Cardiac septum (tissue), 1 donor: ENCODE data around the gene SCNM1. TPM values are rescaled to one million over a fixed set of nuclear protein-coding genes. Genes with fewer than 3 reads are reported as not detected.
A peak's percentile ranks its signal among the peaks of the same experiment; 100 is the strongest.

Experiments
- DNase-seq: peaks from one replicate; pipeline ENCODE4 v3.0.0-alpha.2; 2020; ENCODE audit warnings: low spot score
- intact Hi-C: fragments of 100-400 bp; cut with DNase I; formaldehyde crosslinking; loops from one replicate; pipeline ENCODE4 v1.14.0; 2022
- long read RNA-seq: library from polyadenylated mRNA; unstranded; transcript quantifications from one replicate; pipeline ENCODE4 v2.0.0, GENCODE V29; 2021
- total RNA-seq: library from RNA; stranded (reverse); fragmentation: NEBNext Ultra II Directional; extraction: Animal tissue kit (Norgen Biotek cat#: 25700); gene quantifications from one replicate; pipeline ENCODE4 v1.2.1, GENCODE V29; 2021
- donor health status: DM: no; HTN: no; CAD: no.

Gene SCNM1
- 20.7 TPM for total RNA-seq
- long read RNA-seq, transcript SCNM1-202 (7 exons, 2,016 nt) = major isoform, 9 of 28 reads
- long read RNA-seq, partial matches to known transcripts = 0 of 28 reads
- long read RNA-seq, other reads (novel, unspliced or antisense) = 19 of 28 reads

- peak; percentile 99 for DNase-seq
- intact Hi-C loops = loop anchor here (5.0 kb wide), 1 partner anchor 161 kb away; the partner anchor contains the start of gene PI4KB
These were observed at the start of gene SCNM1, which contains the start of gene LYSMD1 for GRCh38 chr1:151165738-151166504. Gene SCNM1 (plus strand): TSS chr1:151166144. CDS start chr1:151166153, 9 bp downstream. Gene LYSMD1 (minus strand): TSS chr1:151165902. CDS start chr1:151165258, 644 bp downstream.

- DNase-seq = no peak
- intact Hi-C loops = no loop called here
These were observed 41.1 kb upstream of the SCNM1 start for GRCh38 chr1:151124763-151125403.

DNA sequence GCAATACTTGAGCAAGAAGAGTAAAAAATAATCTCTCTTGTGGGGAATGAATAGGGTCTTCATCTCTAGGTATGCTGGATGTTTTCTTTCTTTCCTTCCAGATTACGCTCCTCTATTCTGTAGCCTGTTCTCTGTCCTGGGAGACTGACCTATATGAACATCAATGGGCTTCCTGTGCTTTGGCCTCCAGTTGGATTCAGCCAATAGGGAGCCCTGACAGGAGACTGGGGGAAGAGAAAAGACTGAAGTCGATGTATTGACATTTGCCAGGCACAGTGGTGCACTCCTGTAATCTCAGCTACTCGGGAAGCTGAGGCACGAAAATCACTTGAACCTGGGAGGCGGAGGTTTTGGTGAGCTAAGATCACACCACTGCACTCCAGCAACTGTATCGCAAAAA lies 37.1 kb upstream of the SCNM1 start:
- intact Hi-C loops = no loop called here
- no peak for DNase-seq

- intact Hi-C loops = no loop called here
- no peak for DNase-seq
These were observed 34.9 kb upstream of the SCNM1 start for GRCh38 chr1:151130987-151131586.

GRCh38 chr1:151131701-151132334 lies 34.1 kb upstream of the SCNM1 start:
- no peak for DNase-seq
- intact Hi-C loops = no loop called here

- DNase-seq = no peak
- intact Hi-C loops = no loop called here
These were observed 33.5 kb upstream of the SCNM1 start for GRCh38 chr1:151132335-151133017.

DNA sequence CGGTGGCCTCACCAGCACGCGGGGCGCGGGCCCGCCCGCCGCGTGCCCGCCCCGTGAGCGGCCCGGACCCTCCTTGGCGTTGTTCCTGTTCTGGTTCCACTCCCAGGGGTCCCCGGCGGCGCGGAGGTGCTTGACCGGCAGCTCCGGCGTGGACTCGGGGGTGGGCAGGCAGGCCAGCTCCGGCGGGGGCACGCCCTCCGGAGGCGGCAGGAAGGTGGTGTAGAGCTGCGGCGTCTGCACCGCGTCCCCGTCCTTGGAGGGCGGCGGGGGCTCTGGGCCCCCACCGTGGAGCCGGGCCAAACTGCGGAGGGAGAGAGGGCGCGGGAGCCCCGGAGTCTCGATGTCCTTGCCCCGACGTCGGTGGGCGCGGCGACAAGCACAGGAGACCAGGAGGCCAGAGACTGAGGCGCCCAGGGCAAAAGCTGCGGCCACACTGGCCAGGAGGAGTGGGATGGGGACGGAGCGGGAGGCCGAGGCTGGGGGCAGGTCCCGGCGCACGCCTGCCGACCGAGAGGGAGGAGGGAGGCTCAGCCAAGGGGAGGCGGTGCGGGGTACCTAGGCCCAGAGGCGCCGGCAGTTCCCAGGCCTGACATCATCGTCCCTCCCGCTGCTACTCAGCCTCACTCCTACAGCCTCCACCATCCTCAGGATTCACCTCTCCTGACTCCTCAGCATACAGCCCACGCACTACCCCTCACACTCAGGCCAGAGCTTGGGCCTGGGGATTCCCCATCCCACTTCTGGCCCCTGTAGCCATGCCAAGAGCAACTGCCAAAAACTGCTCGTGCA lies 32.7 kb upstream of the SCNM1 start:
- intact Hi-C loops = no loop called here
- DNase-seq = no peak

DNA sequence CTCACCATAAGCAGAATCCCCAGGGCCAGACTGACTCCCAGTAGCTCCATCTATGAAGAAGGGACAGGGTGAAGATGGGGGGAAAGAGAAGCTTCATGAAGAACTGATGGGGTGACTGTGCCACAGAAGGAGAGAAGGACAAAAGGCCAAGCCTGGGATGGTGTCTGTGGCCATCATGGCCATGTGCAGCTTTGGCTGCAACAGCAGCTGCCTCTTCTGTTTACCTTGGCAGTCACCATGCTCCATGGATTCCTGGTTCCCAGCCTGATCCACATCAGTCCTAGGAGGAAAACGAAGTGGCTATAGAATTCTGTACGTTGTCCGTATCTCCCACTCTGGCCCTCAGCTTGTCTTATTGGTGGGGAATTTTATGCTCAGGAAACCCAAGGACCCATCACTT lies 31.5 kb upstream of the SCNM1 start:
- DNase-seq = no peak
- intact Hi-C loops = no loop called here

DNA sequence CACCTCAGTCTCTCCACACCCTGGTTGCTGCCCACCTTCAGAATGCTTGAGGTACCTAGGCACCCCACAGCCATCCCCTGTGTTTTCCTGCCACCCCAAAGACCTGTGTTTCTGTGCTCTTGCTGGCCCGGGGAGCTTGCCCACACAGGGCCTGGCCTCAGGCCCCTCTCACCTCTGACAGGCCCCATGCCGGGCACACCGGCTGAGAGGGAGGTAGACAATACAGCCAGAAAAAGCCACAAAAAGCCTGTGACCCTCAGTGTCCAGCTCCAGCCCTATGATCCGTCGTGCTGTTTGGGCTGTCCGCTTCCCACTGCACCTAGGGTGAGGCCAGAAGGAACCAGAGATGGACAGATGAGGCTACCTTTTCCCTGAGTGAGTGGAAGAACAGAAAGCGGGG lies 31.0 kb upstream of the SCNM1 start:
- intact Hi-C loops = no loop called here
- no peak for DNase-seq

DNA sequence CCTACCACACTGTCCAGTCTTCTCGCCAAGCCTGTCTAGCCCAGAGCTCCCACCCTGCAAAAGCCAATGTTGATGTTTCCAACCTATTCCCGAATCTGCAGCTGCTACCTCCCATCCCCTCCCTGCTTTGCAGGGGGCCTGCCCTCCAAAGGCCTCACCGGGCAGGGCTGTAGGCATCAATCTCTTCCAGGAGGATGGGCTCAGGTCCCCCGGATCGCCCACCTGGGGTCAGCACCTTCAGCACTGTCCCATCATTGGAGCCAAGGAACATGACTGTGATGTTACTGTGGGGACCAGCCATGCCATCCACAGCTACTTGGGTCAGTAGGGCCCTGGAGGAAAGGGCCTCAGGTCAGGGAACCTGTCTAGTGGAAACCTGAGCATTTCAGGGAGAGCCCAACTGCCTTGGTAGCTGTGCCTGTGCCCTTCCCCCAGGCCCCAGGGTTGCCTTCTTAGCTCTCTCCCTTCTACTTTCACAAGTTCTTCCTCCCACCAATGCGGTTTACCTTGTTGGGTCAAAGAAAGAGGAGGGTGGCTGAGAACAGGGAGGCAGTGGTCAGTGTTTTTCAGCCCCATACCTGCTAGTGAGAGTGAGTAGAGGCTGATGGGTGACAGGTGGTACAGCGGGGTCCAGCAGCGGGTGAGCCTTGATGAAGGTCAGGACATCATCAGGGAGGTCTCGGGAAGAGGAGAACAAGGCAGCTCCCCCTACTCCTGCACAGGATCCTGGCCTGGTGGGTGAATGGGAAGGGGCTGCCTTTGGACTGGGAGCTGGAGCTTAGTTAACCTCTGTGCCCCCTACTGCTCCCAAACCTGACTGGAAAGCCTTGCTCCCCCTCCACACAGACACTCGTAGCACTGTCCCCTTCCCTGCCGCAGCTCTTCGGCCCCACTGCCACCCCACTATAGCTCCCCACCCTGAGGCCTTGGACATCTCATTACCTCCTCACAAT lies 30.2 kb upstream of the SCNM1 start:
- no peak for DNase-seq
- intact Hi-C loops = no loop called here

GRCh38 chr1:151137789-151138188 lies 28.2 kb upstream of the SCNM1 start:
- intact Hi-C loops = no loop called here

DNA sequence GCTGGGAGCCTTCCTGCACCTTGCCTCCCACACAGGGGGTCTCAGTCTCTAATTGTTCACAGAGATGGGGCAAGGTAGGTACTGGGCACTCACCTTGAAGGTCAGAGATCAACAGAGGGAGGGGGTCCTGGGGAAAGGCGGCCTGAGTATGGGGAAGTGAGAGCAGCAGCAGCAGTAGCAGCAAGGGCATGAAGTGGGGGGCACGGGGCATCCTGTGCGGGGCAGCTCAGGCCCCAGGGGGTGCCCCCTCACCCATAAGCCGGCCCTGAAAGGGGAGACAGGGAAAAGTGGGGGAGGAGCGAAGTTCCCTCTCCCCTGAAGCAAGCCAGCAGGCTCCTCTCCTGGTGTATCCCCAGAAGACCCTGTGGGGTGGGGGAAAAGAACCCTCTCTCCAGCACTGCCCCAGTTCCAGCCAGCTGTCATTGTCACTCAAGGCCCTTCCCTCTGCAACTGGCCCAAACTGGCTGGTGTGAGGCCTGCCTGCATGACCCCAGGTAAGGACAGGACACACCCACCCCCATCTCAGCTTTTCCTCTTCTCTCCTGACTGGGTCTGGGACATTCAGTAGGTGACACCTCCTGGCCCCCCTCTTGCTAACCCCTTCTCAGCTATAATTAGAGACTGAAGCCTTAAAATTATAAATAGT lies 23.4 kb upstream of the SCNM1 start:
- DNase-seq = no peak
- intact Hi-C loops = no loop called here

More at GRCh38 chr1:151137789-151138188, 28.2 kb upstream of the SCNM1 start:
- DNase-seq = no peak

GRCh38 chr1:151143057-151143435 lies 22.9 kb upstream of the SCNM1 start:
- intact Hi-C loops = no loop called here
- DNase-seq = no peak

DNA sequence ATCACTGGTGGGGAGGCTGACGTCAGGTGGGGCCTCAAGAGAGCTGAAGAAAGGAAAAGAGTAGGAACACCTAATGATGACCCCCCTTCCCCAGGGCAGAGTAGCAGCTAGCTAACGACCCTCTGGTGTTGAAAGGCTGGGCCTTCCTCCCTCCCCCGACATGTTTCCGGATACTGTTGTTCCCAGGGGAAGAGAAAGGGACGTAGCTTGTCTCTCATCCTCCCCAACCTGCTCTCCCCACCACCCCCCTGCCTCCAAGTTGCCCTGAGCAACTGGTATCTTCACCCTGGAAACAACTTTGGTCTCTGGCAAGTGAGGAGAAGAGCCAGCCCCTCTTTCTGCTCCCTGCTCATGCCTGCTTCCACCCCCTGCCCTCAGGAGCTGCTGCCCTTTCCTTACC lies 22.0 kb upstream of the SCNM1 start:
- no peak for DNase-seq
- intact Hi-C loops = no loop called here

DNA sequence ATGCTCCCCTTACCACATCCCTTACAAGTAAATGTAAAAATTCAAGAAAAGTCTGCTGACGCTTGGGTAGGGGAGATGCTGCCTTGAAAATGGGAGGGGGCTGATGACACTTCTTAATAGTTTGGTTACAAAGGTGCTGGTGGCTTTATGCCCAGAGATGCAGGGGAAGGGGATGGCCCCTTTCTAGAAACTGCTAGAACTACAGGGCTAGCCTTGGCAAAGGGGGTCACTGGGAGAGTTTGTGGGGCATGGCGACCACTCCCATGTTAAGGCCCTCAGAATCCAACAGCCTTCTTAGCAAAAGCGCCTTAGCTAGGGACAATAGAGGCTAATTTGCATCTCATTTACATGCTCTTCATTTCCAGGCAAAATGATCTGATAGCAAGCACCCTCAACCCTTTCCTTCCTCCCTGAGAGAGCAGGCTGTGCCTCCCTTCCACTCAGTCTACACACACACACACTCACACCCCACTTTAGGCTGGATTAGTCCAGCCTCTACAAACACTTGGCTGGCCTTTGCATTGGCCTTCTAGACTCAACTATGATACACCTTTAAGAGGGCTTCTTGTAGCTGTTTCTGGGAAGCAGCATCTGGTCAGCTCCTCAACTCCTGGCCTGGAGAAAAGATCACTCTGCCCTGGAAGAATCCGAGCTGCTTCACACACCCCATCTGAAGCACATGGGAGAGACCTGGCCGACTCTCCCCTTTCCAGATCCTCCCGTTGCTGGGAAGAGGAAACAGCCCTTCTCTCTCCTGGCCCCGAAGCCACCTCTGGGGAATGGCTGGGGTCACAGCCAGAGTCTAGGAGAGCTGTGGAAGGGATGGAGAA lies 21.3 kb upstream of the SCNM1 start:
- DNase-seq = no peak
- intact Hi-C loops = loop anchor here (5.0 kb wide), 2 partner anchors 72 to 122 kb away; partner anchors contain the start of gene GABPB2
